Measurements from ENCODE around the gene GPNMB.
"Not testable (repeated sequence)": the region's sequence is repeated elsewhere in the genome, so short reads cannot be mapped to it uniquely, and the experiment has no call there.

Gene GPNMB

GRCh38 chr7:23295401-23295697 lies 48.8 kb downstream of the GPNMB start:
- no peak overlapping the region for H3K27ac Mint-ChIP-seq
- no peaks in the 10 kb centered on the region for H3K9me3 Mint-ChIP-seq (ENCODE audit: low read depth)
- no peak overlapping the region for H3K4me3 Mint-ChIP-seq
- peaks cover 21% of the 10 kb centered on the region for H3K4me1 Mint-ChIP-seq (ENCODE audit: low read depth)
- peaks cover 2% of the 10 kb centered on the region for H3K27me3 Mint-ChIP-seq
- H3K36me3 Mint-ChIP-seq, result peaks cover 3% of the 10 kb centered on the region

GRCh38 chr7:23298141-23298881 lies 51.7 kb downstream of the GPNMB start:
- H3K36me3 Mint-ChIP-seq, result peaks cover 13% of the 10 kb centered on the region
- no peaks in the 10 kb centered on the region for H3K9me3 Mint-ChIP-seq (ENCODE audit: low read depth)
- peak overlapping the region; percentile 96 for H3K27ac Mint-ChIP-seq
- H3K27me3 Mint-ChIP-seq, result peaks cover 2% of the 10 kb centered on the region
- peaks cover 38% of the 10 kb centered on the region for H3K4me1 Mint-ChIP-seq (ENCODE audit: low read depth)
- H3K4me3 Mint-ChIP-seq, result peak overlapping the region; percentile 97

- Mint-ChIP-seq H3K27ac (peak within 1 kb of the TSS; percentile 96), H3K9me3 (ENCODE audit: low read depth) (no peaks in the 10 kb centered on the region), H3K36me3 (peaks cover 14% of the 10 kb centered on the region), H3K4me3 (peak within 1 kb of the TSS; percentile 97), H3K27me3 (peaks cover 2% of the 10 kb centered on the region), H3K4me1 (ENCODE audit: low read depth) (peaks cover 42% of the 10 kb centered on the region)
Measured at GRCh38 chr7:23298885-23299769, 52.6 kb downstream of the GPNMB start, which contains the start of gene MALSU1. Gene MALSU1, plus strand, starts transcription at chr7:23299339. Its CDS starts 14 bp downstream, at chr7:23299353.

GRCh38 chr7:23299770-23300300 lies 53.3 kb downstream of the GPNMB start:
- H3K27ac Mint-ChIP-seq, result peak overlapping the region; percentile 96
- peaks cover 49% of the 10 kb centered on the region for H3K4me1 Mint-ChIP-seq (ENCODE audit: low read depth)
- no peaks in the 10 kb centered on the region for H3K9me3 Mint-ChIP-seq (ENCODE audit: low read depth)
- peaks cover 2% of the 10 kb centered on the region for H3K27me3 Mint-ChIP-seq
- peaks cover 19% of the 10 kb centered on the region for H3K36me3 Mint-ChIP-seq
- H3K4me3 Mint-ChIP-seq, result peak overlapping the region; percentile 97

- H3K27ac Mint-ChIP-seq, result peak overlapping the region; percentile 35
- peaks cover 50% of the 10 kb centered on the region for H3K4me1 Mint-ChIP-seq (ENCODE audit: low read depth)
- H3K36me3 Mint-ChIP-seq, result peaks cover 23% of the 10 kb centered on the region
- H3K27me3 Mint-ChIP-seq, result no peaks in the 10 kb centered on the region
- H3K4me3 Mint-ChIP-seq, result peak overlapping the region; percentile 3
- H3K9me3 Mint-ChIP-seq (ENCODE audit: low read depth), result no peaks in the 10 kb centered on the region
Measured at GRCh38 chr7:23306936-23307521, 60.5 kb downstream of the GPNMB start.

GRCh38 chr7:23308754-23309153 lies 62.2 kb downstream of the GPNMB start:
- Mint-ChIP-seq H3K27ac (peak overlapping the region; percentile 28), H3K4me3 (no peak overlapping the region), H3K4me1 (ENCODE audit: low read depth) (peaks cover 45% of the 10 kb centered on the region), H3K9me3 (ENCODE audit: low read depth) (no peaks in the 10 kb centered on the region), H3K27me3 (no peaks in the 10 kb centered on the region), H3K36me3 (peaks cover 15% of the 10 kb centered on the region)

- Mint-ChIP-seq H3K4me1 (ENCODE audit: low read depth) (peaks cover 20% of the 10 kb centered on the region), H3K27ac (peak overlapping the region; percentile 43)
- H3K36me3 Mint-ChIP-seq; H3K27me3 Mint-ChIP-seq; H3K9me3 Mint-ChIP-seq (ENCODE audit: low read depth); H3K4me3 Mint-ChIP-seq: not testable (repeated sequence)
Measured at GRCh38 chr7:23312141-23312540, 65.6 kb downstream of the GPNMB start.

GRCh38 chr7:23315366-23315765 lies 68.8 kb downstream of the GPNMB start:
- H3K36me3 Mint-ChIP-seq, result no peaks in the 10 kb centered on the region
- H3K27me3 Mint-ChIP-seq, result no peaks in the 10 kb centered on the region
- no peak overlapping the region for H3K4me3 Mint-ChIP-seq
- no peak overlapping the region for H3K27ac Mint-ChIP-seq
- peaks cover 17% of the 10 kb centered on the region for H3K4me1 Mint-ChIP-seq (ENCODE audit: low read depth)
- no peaks in the 10 kb centered on the region for H3K9me3 Mint-ChIP-seq (ENCODE audit: low read depth)
